Heart left ventricle (tissue), 16 donors: ENCODE measurements around the gene DNAAF8. TPM values are rescaled to one million over a fixed set of nuclear protein-coding genes. Genes with fewer than 3 reads are reported as not detected.

ENCODE experiments used
- ATAC-seq, 4 donors: fragments of 200-7000 bp; cut with Tn5 transposase; one replicate each; pipeline ENCODE4 v1.9.1; 2020 to 2022; ENCODE audit warnings: moderate library complexity in 4 of 4, mild to moderate bottlenecking in 3 of 4, moderate number of reproducible peaks in 1 of 4
- DNase-seq, 5 donors: peaks; one replicate each; pipeline ENCODE4 v3.0.0-alpha.2; 2020
- H3K27ac ChIP-seq, 12 donors: fragments of 200-600 bp; sonication (generic) in 4 of 12; one replicate each; pipeline versions ENCODE4 v1.5.0 to v1.8.0; 2016 to 2022; ENCODE audit warnings: mild to moderate bottlenecking in 2 of 12
- H3K27me3 ChIP-seq, 9 donors: fragments of 200-600 bp; sonication (generic) in 2 of 9; one replicate each; pipeline versions ENCODE4 v1.5.1 to v1.8.0; 2016 to 2022; ENCODE audit warnings: mild to moderate bottlenecking in 3 of 9
- H3K36me3 ChIP-seq, 9 donors: fragments of 200-600 bp; sonication (generic) in 2 of 9; one replicate each; pipeline versions ENCODE4 v1.5.0 to v1.8.0; 2018 to 2022; ENCODE audit warnings: mild to moderate bottlenecking in 2 of 9
- H3K4me1 ChIP-seq, 12 donors: fragments of 200-600 bp; sonication (generic) in 4 of 12; one replicate each; pipeline versions ENCODE4 v1.5.0 to v1.8.0; 2016 to 2022; ENCODE audit warnings: mild to moderate bottlenecking in 3 of 12
- H3K4me3 ChIP-seq, 12 donors: fragments of 200-600 bp; sonication (generic) in 4 of 12; one replicate each; pipeline versions ENCODE4 v1.5.0 to v1.8.0; 2017 to 2022; ENCODE audit warnings: mild to moderate bottlenecking in 9 of 12, moderate library complexity in 4 of 12
- H3K9me3 ChIP-seq, 12 donors: fragments of 200-600 bp; sonication (generic) in 4 of 12; one replicate each; pipeline versions ENCODE4 v1.5.0 to v1.8.0; 2016 to 2022; ENCODE audit warnings: mild to moderate bottlenecking in 1 of 12
- CTCF ChIP-seq, 12 donors: fragments of 200-600 bp; sonication (generic) in 4 of 12; IDR thresholded peaks; one replicate each; pipeline versions ENCODE4 v1.5.0 to v1.8.0; 2018 to 2022; ENCODE audit warnings: antibody characterized with exemption in 12 of 12, mild to moderate bottlenecking in 5 of 12
- POLR2A ChIP-seq, 2 donors: fragments of 450-650 bp; IDR thresholded peaks; one replicate each; pipeline ENCODE4 v1.6.1; 2017; ENCODE audit warnings: antibody characterized with exemption in 2 of 2, mild to moderate bottlenecking in 2 of 2, moderate library complexity in 2 of 2
- WGBS, 4 donors: extraction: QIAGEN DNeasy Blood & Tissue Kit in 2 of 4; methylation state at CpG; one replicate each; pipeline versions ENCODE4 v1.1.5 to v1.1.7; 2013 to 2018; 5-methylcytosine and 5-hydroxymethylcytosine counted together
- intact Hi-C, 10 donors: fragments of 100-400 bp; cut with DNase I; formaldehyde crosslinking; loops; one replicate each; pipeline versions ENCODE4 v1.11.1 to v1.14.2; 2022
- polyA plus RNA-seq, 2 donors: library from polyadenylated mRNA; stranded (reverse); fragments of 200-250 nt; gene quantifications; one replicate each; pipeline ENCODE4 v1.2.3, GENCODE V29; 2013
- total RNA-seq, 9 donors: library from RNA; depleted of rRNA in 2 of 9; stranded (reverse); fragments of >200 nt in 2 of 9; fragmentation: NEBNext Ultra II Directional in 3 of 9; extraction: Animal tissue kit (Norgen Biotek cat#: 25700) in 3 of 9; gene quantifications; one replicate each; pipeline versions ENCODE4 v1.1.0 to v1.2.4, GENCODE V29; 2016 to 2023
- donor health status: ischemic (EF 13 %, LVEDD 7.1; RV severe dilation, severe dysfunction).
- donor health status: healthy with polysubstance abuse.
- donor health status: DM: no; HTN: yes; CAD: no.
- donor health status: DM: no; HTN: no; CAD: no.
- donor health status: ischemic (EF 25% LVEDD 6.9; RV normal size, moderate dysfunction).
- donor health status: ischemic (EF 25% LVEDD 5.7; RV mildly dilated, moderate dysfunction).
- donor health status: healthy.
- donor health status: DM: yes; HTN: yes; CAD: no.
- donor health status: ischemic (EF 35%, LVEDD 5.7; RV mildly dilated, moderate dysfunction).
- donor health status: nonischemic (EF 11% LVEDD 7.7; RV severe dilation, severe dysfunction).
- donor health status: DM: yes; HTN: yes; CAD: no.
- donor health status: PGD.
- donor health status: ischemic (EF 29% LVEDD 5.4; RV normal size, mild dysfunction).
- donor health status: nonischemic (EF 23%, LVEDD 6.1; RV moderate dilation, normal function).

The DNAAF8 gene
- total and polyA plus RNA-seq, 11 donors, result 0.34 to 3.4 (median 0.91) TPM

- WGBS, 4 donors, result 88 to 92% (median 91%) methylated on average over 13 to 17 of the region's 17 CpGs
- Histone ChIP-seq H3K4me3 (no peak overlapping the region), H3K4me1 (peaks cover 0 to 8% (median 0%) of the 10 kb centered on the region in 12 donors), H3K9me3 (no peaks in the 10 kb centered on the region), H3K27me3 (no peaks in the 10 kb centered on the region), H3K36me3 (peaks cover 0 to 98% (median 77%) of the 10 kb centered on the region in 9 donors), H3K27ac (no peak overlapping the region)
- peak in 1 of 5 donors; percentile 17 for DNase-seq
- TF ChIP-seq CTCF (IDR thresholded peaks at IDR 0.05) (no peak), POLR2A (IDR thresholded peaks at IDR 0.05) (no peak)
- intact Hi-C loops, result no loop called here
- ATAC-seq, result no peak
These were observed 32.4 kb upstream of the DNAAF8 start for GRCh38 chr16:4701791-4702465.

GRCh38 chr16:4702466-4702808, 31.9 kb upstream of the DNAAF8 start:
- intact Hi-C loops, result no loop called here
- peaks cover 0 to 98% (median 75%) of the 10 kb centered on the region in 9 donors for H3K36me3 ChIP-seq

GRCh38 chr16:4703906-4704305, 30.4 kb upstream of the DNAAF8 start:
- TF ChIP-seq CTCF (IDR thresholded peaks at IDR 0.05) (no peak), POLR2A (IDR thresholded peaks at IDR 0.05) (no peak)
- no peak for ATAC-seq
- no peak for DNase-seq

More at GRCh38 chr16:4702466-4702808, 31.9 kb upstream of the DNAAF8 start:
- Histone ChIP-seq H3K4me1 (peaks cover 0 to 6% (median 0%) of the 10 kb centered on the region in 12 donors), H3K4me3 (no peak overlapping the region), H3K27ac (no peak overlapping the region), H3K27me3 (no peaks in the 10 kb centered on the region), H3K9me3 (no peaks in the 10 kb centered on the region)
- WGBS, 4 donors, result 84 to 90% (median 87%) methylated on average over 7 of the region's 7 CpGs
- no peak for ATAC-seq
- no peak for DNase-seq
- TF ChIP-seq CTCF (IDR thresholded peaks at IDR 0.05), result no peak
- TF ChIP-seq POLR2A (IDR thresholded peaks at IDR 0.05), result no peak

GRCh38 chr16:4704491-4704890, 29.8 kb upstream of the DNAAF8 start:
- intact Hi-C loops, result no loop called here
- Histone ChIP-seq H3K4me1 (peaks cover 0 to 6% (median 0%) of the 10 kb centered on the region in 12 donors), H3K27me3 (no peaks in the 10 kb centered on the region), H3K9me3 (no peaks in the 10 kb centered on the region), H3K36me3 (peaks cover 0 to 90% (median 76%) of the 10 kb centered on the region in 9 donors), H3K27ac (no peak overlapping the region), H3K4me3 (no peak overlapping the region)
- DNase-seq, result no peak
- WGBS, 4 donors, result 92 to 94% (median 93%) methylated on average over 8 of the region's 8 CpGs
- no peak for ATAC-seq
- TF ChIP-seq CTCF (IDR thresholded peaks at IDR 0.05) (no peak), POLR2A (IDR thresholded peaks at IDR 0.05) (no peak)

More at GRCh38 chr16:4703906-4704305, 30.4 kb upstream of the DNAAF8 start:
- Histone ChIP-seq H3K4me1 (peaks cover 0 to 6% (median 0%) of the 10 kb centered on the region in 12 donors), H3K4me3 (no peak overlapping the region), H3K36me3 (peaks cover 0 to 93% (median 76%) of the 10 kb centered on the region in 9 donors), H3K9me3 (no peaks in the 10 kb centered on the region), H3K27me3 (no peaks in the 10 kb centered on the region), H3K27ac (no peak overlapping the region)
- intact Hi-C loops, result no loop called here
- WGBS, 4 donors, result 79 to 92% (median 85%) methylated on average over 6 to 7 of the region's 7 CpGs
